Stimulated activated CD8-positive, alpha-beta memory T cell treated with anti-CD3 and anti-CD28 coated beads, Interleukin-2, amount 100 ng/mL, for 1 hour (primary cell): ENCODE data around the gene RDM1.
A peak's percentile ranks its signal among the peaks of the same experiment; 100 is the strongest.
"Not testable (repeated sequence)": the region's sequence is repeated elsewhere in the genome, so short reads cannot be mapped to it uniquely, and the experiment has no call there.

ENCODE experiments used
- DNase-seq, 2 donors: peaks; one replicate each; pipeline ENCODE4 v3.0.0-alpha.2; 2020; ENCODE audit warnings: low read depth in 2 of 2

RDM1 gene

DNA sequence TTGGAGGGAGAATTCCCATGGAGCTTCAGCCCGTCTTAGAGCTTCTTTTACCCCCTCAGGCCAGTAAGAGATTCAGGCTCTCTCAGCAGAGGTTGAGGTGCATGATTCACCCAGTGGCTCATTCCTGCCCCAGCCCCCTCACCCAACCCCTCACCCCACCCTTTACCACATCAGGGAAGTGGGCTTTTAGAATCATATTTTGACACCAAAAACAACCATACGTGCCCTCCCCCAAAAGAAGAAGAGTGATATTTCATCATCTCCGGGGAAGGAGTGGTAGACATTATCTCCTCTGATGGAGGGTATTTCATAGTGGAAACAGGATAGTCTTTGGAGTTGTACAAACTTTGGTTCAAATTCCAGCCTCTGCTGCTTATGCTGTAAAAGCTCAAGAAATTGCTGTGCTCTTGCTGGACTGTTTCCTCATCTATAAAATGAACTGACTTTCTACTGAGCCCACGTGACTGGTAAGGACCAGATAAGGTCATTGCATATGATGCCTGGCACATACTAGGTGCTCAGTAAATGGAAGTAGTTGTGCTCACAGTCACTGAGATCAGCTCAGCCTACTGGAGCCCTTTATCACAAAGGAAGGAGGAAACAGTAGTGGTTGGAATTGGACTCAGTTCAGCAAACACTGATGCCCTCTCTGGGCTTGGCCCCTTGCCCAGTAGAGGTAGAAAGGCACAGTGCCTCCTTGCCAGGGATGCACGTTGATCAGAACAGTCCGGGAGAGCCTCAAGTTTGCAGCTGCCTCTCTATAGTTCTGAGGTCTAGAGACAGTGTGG is 32.1 kb downstream of the RDM1 start:
- no peak for DNase-seq

DNA sequence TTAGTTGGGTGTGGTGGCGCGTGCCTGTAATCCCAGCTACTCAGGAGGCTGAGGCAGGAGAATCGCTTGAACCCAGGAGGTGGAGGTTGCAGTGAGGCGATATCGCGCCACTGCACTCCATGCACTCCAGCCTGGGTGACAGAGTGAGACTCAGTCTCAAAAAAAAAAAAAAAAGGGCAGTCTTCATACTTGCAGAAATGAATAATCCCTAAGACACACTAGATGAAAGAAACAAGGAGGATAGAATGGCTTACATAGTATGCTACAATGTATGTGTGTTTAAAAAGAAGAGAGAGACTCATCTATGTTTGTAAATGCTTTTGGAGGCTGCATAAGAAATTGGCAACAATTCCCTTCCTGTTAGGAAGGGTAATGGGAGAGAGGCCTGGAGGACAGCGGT is 32.8 kb downstream of the RDM1 start:
- DNase-seq = not testable (repeated sequence)

DNA sequence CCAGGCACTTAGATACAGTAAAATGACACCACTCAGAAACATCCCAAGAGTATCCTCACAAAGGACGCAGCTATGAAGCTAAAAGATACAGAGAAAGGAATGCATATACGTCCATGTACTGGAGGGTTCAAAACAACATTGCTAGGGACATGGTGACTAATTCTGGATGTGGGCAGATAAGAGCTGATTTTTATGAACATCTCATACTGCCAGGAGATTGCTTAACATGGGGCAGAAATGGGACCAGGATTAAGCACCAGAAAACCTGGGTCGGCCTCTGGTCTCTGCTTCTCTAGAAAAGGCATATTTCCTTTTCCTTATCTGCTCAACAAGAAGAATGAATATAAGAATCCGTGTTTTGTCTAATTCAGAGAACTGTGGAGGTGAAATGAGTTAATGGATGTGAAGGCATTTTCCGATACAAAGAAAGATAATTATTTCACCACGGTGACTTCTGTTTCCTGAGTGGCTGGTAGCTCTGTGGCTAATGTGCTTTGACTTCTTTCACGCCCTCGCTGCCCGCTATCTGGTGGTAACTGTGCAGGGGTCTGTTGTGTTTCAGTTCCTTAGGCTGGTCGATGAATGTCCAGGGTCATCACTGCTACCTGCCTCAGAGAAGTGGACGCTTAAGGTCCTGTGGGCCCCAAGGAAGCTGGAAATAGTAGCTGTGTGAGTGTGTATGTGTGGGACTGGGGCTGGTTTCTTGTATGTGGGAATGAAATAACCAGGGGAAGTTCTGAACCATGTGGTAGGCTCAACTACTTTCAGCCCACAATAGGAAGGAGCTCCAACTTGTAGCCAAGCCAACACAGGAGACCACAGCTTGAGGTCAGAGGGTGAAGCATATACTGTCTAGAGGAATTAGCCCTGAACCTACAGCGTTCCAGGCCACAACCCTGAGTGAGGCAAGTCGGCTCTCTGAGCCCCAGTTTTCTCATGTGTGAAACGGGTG is 34.7 kb downstream of the RDM1 start:
- no peak for DNase-seq

DNA sequence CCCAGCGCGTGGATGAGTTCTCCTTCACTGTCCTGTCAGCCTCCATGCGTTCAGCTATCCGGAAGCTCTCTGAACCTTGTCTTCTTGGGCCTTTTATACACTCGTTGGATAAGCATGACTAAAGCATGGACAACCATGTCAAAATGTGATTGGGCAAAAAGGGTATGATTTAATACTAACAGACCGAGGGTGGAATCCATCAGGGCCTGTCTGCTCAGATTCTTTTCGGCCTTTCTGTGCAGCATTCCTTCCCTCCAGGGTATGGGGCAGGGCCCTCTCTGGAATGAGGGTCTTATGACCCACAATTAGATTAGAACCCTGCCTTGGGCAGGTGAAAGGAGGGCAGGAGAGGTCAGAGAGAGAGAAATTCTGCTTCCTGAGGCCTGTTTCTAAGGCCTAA is 36.4 kb downstream of the RDM1 start:
- DNase-seq = no peak

DNA sequence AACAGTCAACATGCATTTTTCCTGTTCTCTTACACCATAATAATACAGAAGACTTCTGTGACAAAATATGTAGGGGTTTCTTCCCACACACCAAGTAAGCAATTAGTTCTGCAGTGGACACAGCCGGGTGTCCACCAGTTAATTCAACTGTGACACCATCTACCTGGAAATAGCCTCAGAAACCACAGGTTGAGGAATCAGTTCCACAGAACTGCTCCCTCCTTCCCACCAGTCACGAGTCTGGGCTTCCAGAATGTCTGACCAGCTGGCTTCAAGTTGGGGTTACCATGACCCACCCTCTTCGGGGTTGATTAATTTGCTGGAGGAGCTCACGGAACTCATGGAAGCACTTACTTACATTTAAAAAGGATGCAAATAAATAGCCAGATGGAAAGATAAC is 36.8 kb downstream of the RDM1 start:
- DNase-seq = no peak

DNA sequence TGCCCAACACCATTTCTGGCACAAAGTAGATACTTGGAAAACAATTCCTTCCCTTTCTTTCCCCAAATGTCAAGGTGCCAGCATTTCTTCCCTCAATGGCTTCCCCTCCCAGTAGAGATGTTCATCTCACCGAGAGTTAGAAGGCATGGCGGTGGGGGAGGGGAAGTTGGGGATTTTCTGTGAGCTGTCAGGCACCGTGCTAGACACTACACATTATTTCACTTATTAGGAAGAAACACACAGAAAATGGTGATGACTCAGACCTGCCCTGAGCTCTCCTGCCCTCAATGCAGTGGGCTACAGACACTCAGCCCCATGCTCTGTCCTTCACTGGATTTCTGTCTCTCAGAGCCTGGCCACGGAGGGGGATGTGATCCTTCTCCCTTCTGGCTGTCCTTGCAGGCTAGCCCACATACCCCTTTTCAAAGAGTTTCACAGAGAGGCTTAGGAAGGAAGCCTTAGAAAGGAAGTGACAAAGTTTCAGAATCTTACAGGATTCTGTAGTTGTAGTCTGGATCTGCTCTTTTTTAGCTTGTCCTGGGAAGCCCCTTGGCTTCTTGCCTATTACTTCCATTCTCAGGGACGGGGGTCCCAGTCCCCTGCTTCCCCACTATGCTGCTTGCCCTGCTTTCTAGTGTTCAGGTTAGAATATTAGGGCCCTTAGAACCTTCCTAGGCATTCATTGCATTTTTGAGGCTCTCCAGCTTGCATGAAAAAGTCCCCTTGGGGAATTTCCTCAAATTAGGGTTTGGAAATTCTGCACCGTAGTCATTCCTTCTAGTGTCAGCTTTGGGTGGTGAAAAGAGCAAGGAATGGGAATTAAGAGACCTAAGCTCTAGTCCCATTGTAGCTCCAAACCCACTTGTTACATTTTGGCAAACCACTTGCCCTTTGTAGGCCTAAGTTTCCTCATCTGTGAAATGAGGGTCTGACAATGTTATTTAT is 38.2 kb downstream of the RDM1 start:
- DNase-seq = no peak

DNA sequence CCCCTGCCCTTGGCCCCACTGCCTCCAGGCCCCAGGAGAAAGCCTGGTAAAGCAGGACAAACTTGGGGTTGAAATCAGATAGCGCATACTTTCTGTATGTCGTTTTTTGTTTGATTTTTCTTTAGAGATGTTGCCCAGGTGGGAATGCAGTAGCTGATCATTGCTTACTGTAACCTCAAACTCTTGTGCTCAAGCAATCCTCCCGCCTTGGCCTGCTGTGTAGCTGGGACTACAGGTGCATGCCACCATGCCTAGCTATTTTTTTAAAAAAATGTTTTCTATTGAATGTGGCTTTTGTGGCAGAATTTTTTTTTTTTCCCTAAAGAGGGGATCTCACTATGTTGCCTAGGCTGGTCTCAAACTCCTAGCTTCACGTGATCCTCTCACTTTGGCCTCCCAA is 39.3 kb downstream of the RDM1 start:
- DNase-seq = no peak

DNA sequence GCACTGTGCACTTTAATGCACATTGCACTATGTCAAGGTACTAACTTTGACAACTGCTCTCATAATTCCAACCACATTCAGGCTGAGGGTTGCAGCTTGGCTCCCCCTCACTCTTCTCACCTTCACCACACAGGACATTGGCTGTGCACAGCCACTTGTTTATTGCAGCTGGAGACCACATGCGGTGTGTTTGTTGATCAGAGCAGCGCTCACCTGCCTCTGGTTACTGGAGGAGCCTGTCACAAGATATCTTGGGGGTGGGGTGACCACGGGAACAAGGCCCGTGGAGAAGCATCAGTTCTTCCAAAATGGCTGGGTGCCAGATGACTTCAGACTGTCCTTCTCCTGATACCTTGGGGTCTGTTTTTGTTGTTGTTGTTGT is 39.8 kb downstream of the RDM1 start:
- DNase-seq = no peak

DNA sequence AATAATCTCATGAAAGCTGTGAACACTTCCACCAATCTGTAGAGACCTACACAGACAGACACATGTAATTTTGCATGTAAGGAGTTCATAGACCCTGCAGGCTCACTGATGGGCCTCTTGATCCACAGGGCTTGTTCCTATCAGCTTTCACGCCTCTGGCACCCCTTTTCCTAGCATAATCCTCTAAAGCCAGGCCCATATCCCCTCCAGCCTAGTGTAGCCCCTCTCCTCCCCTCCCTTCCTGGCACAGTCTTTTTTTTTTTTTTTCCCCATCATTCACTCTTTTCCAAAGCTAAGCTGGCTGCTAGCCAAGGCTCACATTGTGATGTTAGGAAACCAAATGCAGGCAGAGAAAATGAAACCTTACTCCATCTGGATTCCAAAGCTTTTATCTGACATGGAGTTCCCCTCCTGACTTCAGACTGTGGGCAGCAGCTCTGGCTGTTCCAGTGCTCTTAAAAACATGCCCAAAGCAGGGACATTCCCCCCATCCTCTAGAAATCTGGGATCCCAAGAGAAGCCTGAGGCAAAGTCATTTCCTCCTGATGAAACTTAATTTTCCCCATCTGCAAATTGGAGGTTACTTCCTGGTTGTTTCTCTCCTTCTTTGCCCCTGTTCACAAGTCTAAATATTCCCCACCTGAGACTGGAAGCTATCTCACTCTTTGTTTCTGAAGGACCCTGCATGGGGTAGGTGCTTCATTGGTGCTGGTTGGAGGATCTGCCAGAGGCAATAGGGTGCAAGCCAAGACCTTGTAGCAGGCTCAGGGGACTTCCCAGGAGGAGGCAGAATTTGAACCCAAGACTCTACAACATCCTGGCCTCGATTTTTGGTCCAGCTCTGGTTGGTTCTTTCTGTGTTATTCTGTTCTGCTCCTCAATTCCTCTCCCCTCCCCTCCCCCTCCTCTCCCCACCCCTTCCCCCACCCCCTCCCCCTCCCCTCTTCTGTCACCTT is 40.5 kb downstream of the RDM1 start:
- DNase-seq = no peak

DNA sequence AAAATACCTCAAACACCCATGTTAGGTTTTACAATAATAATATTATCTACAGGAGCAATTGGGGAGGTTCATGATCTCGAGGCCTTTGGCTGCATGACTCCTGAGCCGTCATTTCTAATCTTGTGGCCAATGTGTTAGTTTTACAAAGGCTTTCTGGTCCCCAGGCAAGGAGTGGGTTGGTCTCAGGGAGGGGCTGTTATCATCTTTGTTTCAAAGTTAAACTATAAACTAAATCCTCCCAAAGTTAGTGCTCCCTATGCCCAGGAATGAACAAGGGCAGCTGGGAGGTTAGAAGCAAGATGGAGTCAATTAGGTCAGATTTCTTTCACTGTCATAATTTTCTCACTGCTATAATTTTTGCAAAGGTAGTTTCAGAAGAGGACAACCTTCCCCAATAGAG is 41.3 kb downstream of the RDM1 start:
- DNase-seq = no peak

DNA sequence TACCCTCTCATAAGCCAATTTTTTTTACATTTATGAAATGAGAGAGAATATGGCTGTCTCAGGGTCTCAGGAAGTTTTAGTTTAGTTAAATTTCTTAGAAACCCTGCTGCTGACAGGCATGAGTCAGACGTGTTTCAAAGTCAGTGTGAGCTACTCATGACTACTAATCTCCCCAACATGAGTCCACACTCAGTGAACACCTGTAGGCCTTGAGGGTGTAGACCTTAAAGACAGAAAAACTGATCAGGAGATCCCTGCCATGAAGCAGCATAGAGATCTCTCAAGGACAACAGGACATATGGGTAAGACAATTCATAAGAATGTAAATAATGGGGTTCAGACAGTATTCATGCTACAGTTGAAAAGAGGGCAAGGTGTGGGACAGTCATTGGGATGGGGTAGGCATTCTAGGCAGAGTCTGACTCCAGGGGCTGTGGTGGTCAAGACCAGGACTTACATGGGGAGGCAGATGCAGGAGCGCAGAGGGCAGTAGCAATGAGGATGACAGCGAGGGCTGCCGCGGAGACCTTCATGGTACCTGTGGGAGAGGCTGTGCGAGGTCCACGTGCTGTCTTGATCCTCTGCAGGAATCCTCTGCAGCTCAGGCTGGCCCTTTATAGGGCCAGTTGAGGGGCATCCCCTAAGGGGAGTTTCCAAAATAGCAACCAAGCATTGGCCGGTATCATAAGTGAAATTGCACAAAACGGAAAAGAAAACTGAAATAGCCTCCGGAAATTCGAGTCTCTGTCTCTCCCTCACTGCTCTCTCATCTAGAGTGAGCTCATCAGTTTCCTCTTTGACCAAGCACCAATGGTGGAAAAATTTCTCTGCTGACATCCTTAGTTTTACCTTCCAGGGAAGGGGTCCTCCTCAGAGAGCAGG is 50.6 kb downstream of the RDM1 start, which contains the start of gene CCL5:
TSS of gene CCL5 (minus strand) at position 588 of the 882 bp plus-strand sequence.
- DNase-seq = peak in 1 of 2 donors; percentile 58

DNA sequence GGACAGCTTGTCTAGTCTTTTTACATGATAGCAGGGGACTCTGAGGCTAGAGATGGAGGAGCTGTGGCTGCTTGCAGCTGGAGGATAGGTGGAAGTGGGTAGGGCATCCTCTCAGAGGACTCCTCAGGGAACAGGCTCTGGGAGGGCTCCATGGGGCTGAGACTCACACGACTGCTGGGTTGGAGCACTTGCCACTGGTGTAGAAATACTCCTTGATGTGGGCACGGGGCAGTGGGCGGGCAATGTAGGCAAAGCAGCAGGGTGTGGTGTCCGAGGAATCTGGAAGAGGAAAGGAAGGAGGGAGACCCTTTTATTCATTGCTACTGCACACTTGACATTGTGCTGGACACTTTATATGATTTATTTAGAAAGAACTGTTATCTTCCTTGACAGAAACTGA is 52.2 kb downstream of the RDM1 start:
- DNase-seq = no peak

DNA sequence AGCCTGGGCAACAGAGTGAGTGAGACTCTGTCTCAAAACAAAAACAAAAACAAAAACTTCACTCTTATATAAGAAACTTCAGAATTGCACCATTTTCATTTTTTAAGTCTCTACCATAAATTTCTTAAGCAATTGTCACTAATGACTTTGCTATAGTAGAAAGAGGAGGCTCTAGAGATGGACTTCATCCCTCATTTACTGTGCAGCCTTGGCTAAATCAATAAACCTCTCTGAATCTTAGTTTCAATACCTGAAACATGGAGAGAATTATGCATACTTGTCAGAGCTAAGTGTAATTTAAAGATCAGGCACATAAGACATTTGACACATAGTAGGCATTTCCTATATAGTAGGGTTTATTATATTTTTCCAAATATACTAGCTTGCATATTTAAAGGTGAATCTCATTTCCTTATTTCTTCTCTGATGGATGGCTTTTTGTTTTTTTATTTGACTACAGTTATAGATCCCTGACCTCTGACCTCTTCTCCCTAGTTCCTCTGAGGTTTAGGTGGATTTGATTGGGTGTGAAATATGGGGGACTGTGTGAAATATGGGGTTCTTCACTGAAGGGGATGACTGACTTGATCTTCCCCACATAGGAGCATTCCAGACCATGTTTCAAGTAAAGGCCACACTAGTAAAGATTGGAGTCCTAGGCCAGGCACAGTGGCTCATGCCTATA is 53.1 kb downstream of the RDM1 start:
- DNase-seq = no peak

DNA sequence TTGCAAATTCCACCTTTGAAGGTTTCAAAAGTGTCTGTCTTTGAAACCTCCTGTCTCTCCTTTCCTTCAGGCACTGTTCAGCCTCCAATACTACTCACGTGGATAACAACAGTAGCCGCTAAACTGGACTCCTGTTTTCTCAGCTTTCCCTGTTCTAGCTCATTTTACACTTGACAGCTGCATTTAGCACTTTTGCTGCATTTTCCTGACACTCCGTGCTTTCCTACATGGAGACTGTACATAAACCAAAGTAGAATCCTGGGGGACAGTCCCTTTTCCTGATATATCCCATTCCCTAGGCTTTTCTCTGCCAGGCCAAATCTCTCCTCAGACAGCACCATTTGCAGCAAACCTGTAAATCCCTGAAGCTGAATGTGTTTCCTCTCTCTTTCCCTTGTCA is 54.0 kb downstream of the RDM1 start:
- no peak for DNase-seq

DNA sequence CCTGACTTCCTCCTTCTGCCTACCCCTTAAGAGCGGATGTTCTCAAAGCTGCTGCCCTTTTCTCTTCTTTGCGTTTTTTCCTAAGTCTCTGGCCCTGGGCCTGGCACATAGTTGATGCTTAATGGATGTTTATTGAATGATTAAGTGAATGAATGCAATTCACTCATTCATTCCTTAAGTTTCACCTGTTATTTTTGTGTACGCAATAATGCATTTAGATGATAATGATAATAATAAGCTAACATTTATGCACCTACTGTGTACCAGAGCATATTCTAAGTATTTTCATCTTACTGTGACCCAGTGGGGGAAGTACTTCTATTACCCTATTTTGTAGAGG is 54.8 kb downstream of the RDM1 start:
- DNase-seq = no peak

DNA sequence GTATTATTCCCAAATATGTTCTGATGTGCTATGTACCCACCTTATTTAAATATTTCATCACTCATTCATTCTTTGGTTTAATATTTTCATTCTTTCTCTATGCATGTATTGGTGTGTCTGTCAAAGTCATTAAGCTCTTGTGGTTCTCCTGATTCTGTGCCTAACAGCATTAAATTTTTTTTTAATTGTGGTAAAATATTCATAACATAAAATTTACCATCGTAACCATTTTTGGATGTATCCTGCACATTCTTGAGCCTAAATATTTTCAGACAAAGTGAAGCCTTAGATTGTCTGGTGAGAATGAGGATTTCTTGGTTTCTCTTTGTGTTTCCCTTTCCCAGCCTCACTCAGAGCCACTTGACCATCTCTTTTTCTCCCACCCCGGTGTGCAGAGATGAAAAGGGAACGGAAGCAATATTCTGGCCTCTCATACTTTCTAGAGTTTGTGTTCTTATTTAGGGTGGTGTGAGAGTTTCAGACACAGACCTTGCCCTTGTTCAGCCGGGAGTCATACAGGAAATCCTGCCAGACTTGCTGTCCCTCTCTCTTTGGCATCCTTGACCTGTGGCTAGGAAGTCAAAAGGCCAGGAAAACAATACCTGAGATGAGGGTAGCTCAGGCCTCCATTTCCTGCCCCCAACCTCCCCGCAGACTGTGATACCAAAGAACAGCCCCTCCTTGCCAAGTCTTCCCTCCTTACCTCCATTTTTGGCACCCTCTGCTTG is 55.3 kb downstream of the RDM1 start:
- no peak for DNase-seq

DNA sequence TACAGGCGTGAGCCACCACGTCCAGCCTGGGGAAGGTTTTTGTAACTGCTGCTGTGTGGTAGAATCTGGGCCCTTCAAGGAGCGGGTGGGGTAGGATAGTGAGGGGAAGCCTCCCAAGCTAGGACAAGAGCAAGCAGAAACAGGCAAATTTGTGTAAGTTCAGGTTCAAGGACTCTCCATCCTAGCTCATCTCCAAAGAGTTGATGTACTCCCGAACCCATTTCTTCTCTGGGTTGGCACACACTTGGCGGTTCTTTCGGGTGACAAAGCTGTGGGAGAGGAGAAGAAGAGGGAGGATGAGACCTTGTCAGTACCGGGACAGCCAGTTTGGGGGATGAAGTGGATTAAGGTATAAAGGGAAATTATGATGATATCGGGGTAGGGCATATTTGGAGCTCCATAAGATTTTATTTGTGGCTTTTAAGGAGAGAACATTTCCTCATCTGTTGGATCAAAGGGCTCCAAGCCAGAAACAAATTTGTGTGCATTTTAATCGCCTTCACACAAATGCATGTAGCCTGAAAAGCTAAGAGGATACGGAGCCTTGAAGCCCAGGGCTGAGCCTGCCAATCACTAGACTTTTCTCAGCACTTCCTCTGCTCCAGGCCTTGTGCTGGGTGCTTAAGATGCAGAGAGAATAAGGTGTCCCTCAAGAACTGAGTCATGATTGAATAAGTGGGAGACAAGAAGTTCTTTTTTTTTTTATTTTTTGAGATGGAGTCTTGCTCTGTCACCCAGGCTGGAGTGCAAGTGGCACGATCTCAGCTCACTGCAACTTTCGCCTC is 58.2 kb downstream of the RDM1 start:
- DNase-seq = no peak
